ENCODE results near the gene SHISA9. TPM values are rescaled to one million over a fixed set of nuclear protein-coding genes. Genes with fewer than 3 reads are reported as not detected.

Gene SHISA9
- polyA plus RNA-seq, 1 of the 3 experiments (the other 2 are of a cell fraction) = 0.02 TPM

DNA sequence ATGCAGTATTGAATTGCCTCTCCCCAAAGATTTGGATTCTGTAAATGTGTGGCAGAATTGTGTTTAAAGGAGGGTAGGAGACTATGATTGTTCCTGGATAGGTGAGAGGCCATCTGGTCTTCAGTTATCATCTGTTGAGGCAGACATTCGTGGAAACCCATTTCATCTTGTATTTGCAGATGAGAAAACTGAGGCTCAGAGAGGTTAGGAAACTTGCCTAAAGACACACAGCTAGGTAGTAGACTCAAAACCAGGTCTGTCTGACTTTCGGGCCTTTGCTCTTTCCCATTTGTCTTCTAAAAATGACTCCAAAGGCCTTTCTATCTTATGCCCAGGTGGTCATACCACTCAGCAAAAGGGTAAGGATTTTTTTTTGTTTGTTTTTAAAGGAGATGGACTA is 210.3 kb downstream of the SHISA9 start (continued):
- TF ChIP-seq SMC3 (IDR thresholded peaks at IDR 0.05; ENCODE audit: low read depth, low read length) = no peak
- TF ChIP-seq FOXJ3 (CRISPR knock-in tag; IDR thresholded peaks at IDR 0.05) = no peak
- no peak for TF ChIP-seq NRF1 (IDR thresholded peaks at IDR 0.05; ENCODE audit: low read depth, low read length)
- TF ChIP-seq USF1 (IDR thresholded peaks at IDR 0.05; ENCODE audit: borderline replicate concordance, low read depth) = no peak
- TF ChIP-seq SIN3A (IDR thresholded peaks at IDR 0.05; ENCODE audit: borderline replicate concordance, low read depth, low read length) = no peak
- TF ChIP-seq TCF12 (IDR thresholded peaks at IDR 0.05) = no peak

DNA sequence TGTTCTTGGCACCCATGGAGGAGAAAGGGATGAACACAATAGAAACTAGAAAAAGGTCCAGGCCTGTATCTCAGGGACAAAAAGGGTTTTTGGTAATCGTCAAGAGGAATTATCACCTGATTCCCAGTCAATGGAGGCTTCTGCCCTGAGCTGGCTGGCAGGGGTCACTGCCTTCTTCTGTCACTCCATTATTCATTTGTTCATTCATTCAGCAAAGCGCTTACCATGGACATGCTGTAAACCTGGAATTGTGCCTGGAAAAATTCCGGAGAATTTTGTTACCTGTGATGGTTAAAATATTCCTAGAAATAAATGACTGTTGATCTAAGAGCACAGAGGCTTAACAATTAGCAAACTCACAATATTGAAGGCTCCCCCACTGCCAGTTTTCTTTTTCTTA is 212.3 kb downstream of the SHISA9 start:
- Histone ChIP-seq H3K4me2 (no peak overlapping the region), H3K79me2 (ENCODE audit: insufficient read depth) (no peaks in the 10 kb centered on the region), H3K4me3 (ENCODE audit: low read depth in 2 of 2, low read length in 1 of 2) (no peak overlapping the region), H3K27ac (ENCODE audit: low read depth in 2 of 2, low read length in 1 of 2) (no peak overlapping the region), H3K27me3 (ENCODE audit: insufficient read depth) (no peaks in the 10 kb centered on the region), H3K9me3 (no peaks in the 10 kb centered on the region), H3K9me2 (no peaks in the 10 kb centered on the region), H3K4me1 (ENCODE audit: control insufficient read depth in 1 of 2, insufficient read depth in 2 of 2, low read depth in 1 of 2, low read length in 1 of 2) (no peaks in the 10 kb centered on the region), H2AFZ (ENCODE audit: low read depth) (no peak overlapping the region), H4K20me1 (ENCODE audit: insufficient read depth) (no peaks in the 10 kb centered on the region), H3K9ac (no peak overlapping the region), H3K36me3 (replicated peaks in 1 of 2; ENCODE audit: control insufficient read depth in 1 of 2, insufficient read depth in 2 of 2, low read length in 1 of 2) (no peaks in the 10 kb centered on the region), H3F3A (replicated peaks; ENCODE audit: insufficient read depth) (no peaks in the 10 kb centered on the region)
- ChIA-PET CTCF (no interaction called here), POLR2A (no interaction called here)
- TF ChIP-seq MEF2A (IDR thresholded peaks at IDR 0.05; ENCODE audit: borderline replicate concordance, low read depth) (no peak), NRF1 (IDR thresholded peaks at IDR 0.05; ENCODE audit: low read depth, low read length) (no peak), IRF3 (IDR thresholded peaks at IDR 0.05; ENCODE audit: low read depth, low read length) (no peak), TEAD4 (IDR thresholded peaks at IDR 0.05; ENCODE audit: borderline replicate concordance, insufficient read depth) (no peak), EZH2phosphoT487 (IDR thresholded peaks at IDR 0.05; ENCODE audit: borderline replicate concordance, low read depth) (no peak), EP300 (IDR thresholded peaks at IDR 0.05; ENCODE audit: borderline replicate concordance in 1 of 2, low read depth in 1 of 2, low read length in 1 of 2) (no peak), CHD2 (IDR thresholded peaks at IDR 0.05; ENCODE audit: low read length, partially characterized antibody) (no peak)
- TF ChIP-seq, protein P1, sequence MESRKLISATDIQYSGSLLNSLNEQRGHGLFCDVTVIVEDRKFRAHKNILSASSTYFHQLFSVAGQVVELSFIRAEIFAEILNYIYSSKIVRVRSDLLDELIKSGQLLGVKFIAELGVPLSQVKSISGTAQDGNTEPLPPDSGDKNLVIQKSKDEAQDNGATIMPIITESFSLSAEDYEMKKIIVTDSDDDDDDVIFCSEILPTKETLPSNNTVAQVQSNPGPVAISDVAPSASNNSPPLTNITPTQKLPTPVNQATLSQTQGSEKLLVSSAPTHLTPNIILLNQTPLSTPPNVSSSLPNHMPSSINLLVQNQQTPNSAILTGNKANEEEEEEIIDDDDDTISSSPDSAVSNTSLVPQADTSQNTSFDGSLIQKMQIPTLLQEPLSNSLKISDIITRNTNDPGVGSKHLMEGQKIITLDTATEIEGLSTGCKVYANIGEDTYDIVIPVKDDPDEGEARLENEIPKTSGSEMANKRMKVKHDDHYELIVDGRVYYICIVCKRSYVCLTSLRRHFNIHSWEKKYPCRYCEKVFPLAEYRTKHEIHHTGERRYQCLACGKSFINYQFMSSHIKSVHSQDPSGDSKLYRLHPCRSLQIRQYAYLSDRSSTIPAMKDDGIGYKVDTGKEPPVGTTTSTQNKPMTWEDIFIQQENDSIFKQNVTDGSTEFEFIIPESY (IDR thresholded peaks at IDR 0.05; ENCODE audit: borderline replicate concordance, low read depth) = no peak
- WGBS (ENCODE audit: low lambda C conversion rate) = 19% methylated on average over 3 of the region's 3 CpGs
- DNase-seq = no peak

All from SK-N-SH (cell line).